GM23338 (cell line): Measurements from ENCODE around the gene POLA1.

Source experiments
- CREB1 ChIP-seq: fragments of 250-450 bp; sonication (Bioruptor Pico); IDR thresholded peaks from 2 replicates; pipeline ENCODE4 v1.5.0; 2020; ENCODE audit warnings: low read depth, mild to moderate bottlenecking, moderate library complexity
- CTCF ChIP-seq, 2 experiments: fragments of 200-600 bp in 1 of 2; sonication (generic) in 1 of 2; conservative IDR thresholded peaks; 2 replicates each; pipeline versions ENCODE4 v1.5.1 to v1.6.1; 2016 to 2017; ENCODE audit warnings: antibody characterized with exemption in 2 of 2, low read depth in 2 of 2, mild to moderate bottlenecking in 2 of 2, moderate library complexity in 1 of 2
- EZH2 ChIP-seq: fragments of 200-600 bp; sonication (generic); IDR thresholded peaks from one replicate; pipeline ENCODE4 v1.8.0; 2017; ENCODE audit warnings: antibody characterized with exemption, mild to moderate bottlenecking, low read depth; ENCODE audit not compliant: unreplicated experiment
- EZH2phosphoT487 ChIP-seq: fragments of 200-600 bp; sonication (generic); IDR thresholded peaks from one replicate; pipeline ENCODE4 v1.8.1; 2018; ENCODE audit warnings: antibody characterized with exemption; ENCODE audit not compliant: unreplicated experiment
- JUNB ChIP-seq: IDR thresholded peaks from one replicate; pipeline ENCODE4 v1.6.1; 2016; ENCODE audit warnings: antibody characterized with exemption; ENCODE audit not compliant: unreplicated experiment
- NANOG ChIP-seq: IDR thresholded peaks from 2 replicates; pipeline ENCODE4 v1.6.1; 2016; ENCODE audit warnings: antibody characterized with exemption, borderline replicate concordance
- POLR2AphosphoS5 ChIP-seq: IDR thresholded peaks from 2 replicates; pipeline ENCODE4 v1.6.1; 2016; ENCODE audit warnings: antibody characterized with exemption, low read depth
- REST ChIP-seq: IDR thresholded peaks from one replicate; pipeline ENCODE4 v1.6.1; 2018; ENCODE audit warnings: antibody characterized with exemption; ENCODE audit not compliant: unreplicated experiment
- STAT1 ChIP-seq: IDR thresholded peaks from one replicate; pipeline ENCODE4 v1.6.1; 2016; ENCODE audit warnings: antibody characterized with exemption; ENCODE audit not compliant: unreplicated experiment
- ZNF114 ChIP-seq: fragments of 250-450 bp; sonication (Bioruptor Pico); IDR thresholded peaks from 2 replicates; pipeline ENCODE4 v1.5.0; 2020; ENCODE audit warnings: mild to moderate bottlenecking, moderate library complexity
- ZNF331 ChIP-seq: fragments of 250-450 bp; sonication (Bioruptor Pico); IDR thresholded peaks from 2 replicates; pipeline ENCODE4 v1.5.0; 2020; ENCODE audit warnings: low read depth, mild to moderate bottlenecking, moderate library complexity
- TF ChIP-seq, protein P1 (sequence below): IDR thresholded peaks from 2 replicates; pipeline ENCODE4 v1.6.1; 2016; ENCODE audit warnings: antibody characterized with exemption
- TF ChIP-seq, protein P2 (sequence below): fragments of 250-450 bp; sonication (Bioruptor Pico); IDR thresholded peaks from 2 replicates; pipeline ENCODE4 v1.5.0; 2020; ENCODE audit warnings: mild to moderate bottlenecking, moderate library complexity

DNA sequence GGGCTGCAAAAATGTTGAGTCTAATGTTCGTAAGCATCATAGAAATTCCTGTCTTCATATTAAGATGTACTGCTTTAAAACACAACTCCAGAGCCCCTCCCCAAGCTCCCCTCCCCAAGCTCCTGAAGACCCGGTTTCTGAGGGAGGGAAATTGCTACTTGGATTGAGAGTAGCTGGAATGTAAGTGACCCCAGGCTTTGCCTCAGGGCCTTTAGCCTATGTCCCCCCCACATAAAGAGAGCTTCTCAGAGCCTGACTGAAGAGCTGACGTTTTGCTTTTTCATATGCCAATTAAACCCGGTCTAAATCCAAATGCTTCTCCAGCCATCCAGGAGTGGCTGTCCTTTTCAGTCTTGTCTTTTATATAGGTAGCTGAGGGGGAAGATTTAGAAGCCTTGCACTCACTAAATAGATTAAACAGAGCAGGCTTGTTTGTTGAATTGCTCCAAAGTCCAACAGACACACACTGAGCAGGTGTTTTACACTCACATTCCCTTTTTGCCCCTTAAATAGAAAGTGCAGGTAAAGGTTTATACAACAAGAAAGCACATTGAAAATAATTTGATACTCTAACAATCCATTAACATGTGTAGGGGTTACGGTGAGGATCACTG is 302.5 kb downstream of the POLA1 start:
- TF ChIP-seq CTCF (conservative IDR thresholded peaks at IDR 0.05; ENCODE audit: low read depth in 2 of 2) (no peak), CREB1 (CRISPR knock-in tag) (no peak), POLR2AphosphoS5 (no peak), EZH2 (no peak), EZH2phosphoT487 (no peak), JUNB (no peak), ZNF331 (CRISPR knock-in tag) (no peak), REST (no peak), NANOG (no peak), ZNF114 (CRISPR knock-in tag) (no peak), STAT1 (no peak)
- TF ChIP-seq, protein P1, sequence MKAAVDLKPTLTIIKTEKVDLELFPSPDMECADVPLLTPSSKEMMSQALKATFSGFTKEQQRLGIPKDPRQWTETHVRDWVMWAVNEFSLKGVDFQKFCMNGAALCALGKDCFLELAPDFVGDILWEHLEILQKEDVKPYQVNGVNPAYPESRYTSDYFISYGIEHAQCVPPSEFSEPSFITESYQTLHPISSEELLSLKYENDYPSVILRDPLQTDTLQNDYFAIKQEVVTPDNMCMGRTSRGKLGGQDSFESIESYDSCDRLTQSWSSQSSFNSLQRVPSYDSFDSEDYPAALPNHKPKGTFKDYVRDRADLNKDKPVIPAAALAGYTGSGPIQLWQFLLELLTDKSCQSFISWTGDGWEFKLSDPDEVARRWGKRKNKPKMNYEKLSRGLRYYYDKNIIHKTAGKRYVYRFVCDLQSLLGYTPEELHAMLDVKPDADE = no peak
- TF ChIP-seq, protein P2, sequence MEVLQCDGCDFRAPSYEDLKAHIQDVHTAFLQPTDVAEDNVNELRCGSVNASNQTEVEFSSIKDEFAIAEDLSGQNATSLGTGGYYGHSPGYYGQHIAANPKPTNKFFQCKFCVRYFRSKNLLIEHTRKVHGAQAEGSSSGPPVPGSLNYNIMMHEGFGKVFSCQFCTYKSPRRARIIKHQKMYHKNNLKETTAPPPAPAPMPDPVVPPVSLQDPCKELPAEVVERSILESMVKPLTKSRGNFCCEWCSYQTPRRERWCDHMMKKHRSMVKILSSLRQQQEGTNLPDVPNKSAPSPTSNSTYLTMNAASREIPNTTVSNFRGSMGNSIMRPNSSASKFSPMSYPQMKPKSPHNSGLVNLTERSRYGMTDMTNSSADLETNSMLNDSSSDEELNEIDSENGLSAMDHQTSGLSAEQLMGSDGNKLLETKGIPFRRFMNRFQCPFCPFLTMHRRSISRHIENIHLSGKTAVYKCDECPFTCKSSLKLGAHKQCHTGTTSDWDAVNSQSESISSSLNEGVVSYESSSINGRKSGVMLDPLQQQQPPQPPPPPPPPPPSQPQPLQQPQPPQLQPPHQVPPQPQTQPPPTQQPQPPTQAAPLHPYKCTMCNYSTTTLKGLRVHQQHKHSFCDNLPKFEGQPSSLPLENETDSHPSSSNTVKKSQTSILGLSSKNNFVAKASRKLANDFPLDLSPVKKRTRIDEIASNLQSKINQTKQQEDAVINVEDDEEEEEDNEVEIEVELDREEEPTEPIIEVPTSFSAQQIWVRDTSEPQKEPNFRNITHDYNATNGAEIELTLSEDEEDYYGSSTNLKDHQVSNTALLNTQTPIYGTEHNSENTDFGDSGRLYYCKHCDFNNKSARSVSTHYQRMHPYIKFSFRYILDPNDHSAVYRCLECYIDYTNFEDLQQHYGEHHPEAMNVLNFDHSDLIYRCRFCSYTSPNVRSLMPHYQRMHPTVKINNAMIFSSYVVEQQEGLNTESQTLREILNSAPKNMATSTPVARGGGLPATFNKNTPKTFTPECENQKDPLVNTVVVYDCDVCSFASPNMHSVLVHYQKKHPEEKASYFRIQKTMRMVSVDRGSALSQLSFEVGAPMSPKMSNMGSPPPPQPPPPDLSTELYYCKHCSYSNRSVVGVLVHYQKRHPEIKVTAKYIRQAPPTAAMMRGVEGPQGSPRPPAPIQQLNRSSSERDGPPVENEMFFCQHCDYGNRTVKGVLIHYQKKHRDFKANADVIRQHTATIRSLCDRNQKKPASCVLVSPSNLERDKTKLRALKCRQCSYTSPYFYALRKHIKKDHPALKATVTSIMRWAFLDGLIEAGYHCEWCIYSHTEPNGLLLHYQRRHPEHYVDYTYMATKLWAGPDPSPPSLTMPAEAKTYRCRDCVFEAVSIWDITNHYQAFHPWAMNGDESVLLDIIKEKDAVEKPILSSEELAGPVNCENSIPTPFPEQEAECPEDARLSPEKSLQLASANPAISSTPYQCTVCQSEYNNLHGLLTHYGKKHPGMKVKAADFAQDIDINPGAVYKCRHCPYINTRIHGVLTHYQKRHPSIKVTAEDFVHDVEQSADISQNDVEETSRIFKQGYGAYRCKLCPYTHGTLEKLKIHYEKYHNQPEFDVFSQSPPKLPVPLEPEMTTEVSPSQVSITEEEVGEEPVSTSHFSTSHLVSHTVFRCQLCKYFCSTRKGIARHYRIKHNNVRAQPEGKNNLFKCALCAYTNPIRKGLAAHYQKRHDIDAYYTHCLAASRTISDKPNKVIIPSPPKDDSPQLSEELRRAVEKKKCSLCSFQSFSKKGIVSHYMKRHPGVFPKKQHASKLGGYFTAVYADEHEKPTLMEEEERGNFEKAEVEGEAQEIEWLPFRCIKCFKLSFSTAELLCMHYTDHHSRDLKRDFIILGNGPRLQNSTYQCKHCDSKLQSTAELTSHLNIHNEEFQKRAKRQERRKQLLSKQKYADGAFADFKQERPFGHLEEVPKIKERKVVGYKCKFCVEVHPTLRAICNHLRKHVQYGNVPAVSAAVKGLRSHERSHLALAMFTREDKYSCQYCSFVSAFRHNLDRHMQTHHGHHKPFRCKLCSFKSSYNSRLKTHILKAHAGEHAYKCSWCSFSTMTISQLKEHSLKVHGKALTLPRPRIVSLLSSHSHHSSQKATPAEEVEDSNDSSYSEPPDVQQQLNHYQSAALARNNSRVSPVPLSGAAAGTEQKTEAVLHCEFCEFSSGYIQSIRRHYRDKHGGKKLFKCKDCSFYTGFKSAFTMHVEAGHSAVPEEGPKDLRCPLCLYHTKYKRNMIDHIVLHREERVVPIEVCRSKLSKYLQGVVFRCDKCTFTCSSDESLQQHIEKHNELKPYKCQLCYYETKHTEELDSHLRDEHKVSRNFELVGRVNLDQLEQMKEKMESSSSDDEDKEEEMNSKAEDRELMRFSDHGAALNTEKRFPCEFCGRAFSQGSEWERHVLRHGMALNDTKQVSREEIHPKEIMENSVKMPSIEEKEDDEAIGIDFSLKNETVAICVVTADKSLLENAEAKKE = no peak
